T-helper 17 cell (primary cell): ENCODE data around the gene SLC25A21. TPM values are rescaled to one million over a fixed set of nuclear protein-coding genes. Genes with fewer than 3 reads are reported as not detected.
"Not testable (repeated sequence)": the region's sequence is repeated elsewhere in the genome, so short reads cannot be mapped to it uniquely, and the experiment has no call there.

Source experiments
- ATAC-seq: fragments of 150-1000 bp; cut with Tn5 transposase; 2 replicates; pipeline ENCODE4 v1.10.0; 2021; ENCODE audit warnings: mild to moderate bottlenecking, moderate library complexity
- DNase-seq, 3 donors: peaks; one replicate each; pipeline versions ENCODE4 v3.0.0 to v3.0.0-alpha.2; 2020 to 2021
- H3K9me3 ChIP-seq: one replicate; pipeline ENCODE4 v1.7.0; 2013; ENCODE audit warnings: low read length, mild to moderate bottlenecking; ENCODE audit not compliant: control insufficient read depth, poor library complexity, severe bottlenecking
- H3K27ac Mint-ChIP-seq: one replicate; pipeline ENCODE4 v1.8.0; 2022; ENCODE audit warnings: mild to moderate bottlenecking, moderate library complexity, mixed read lengths
- H3K27me3 Mint-ChIP-seq: one replicate; pipeline ENCODE4 v1.8.0; 2022; ENCODE audit warnings: mixed read lengths
- H3K36me3 Mint-ChIP-seq: one replicate; pipeline ENCODE4 v1.8.0; 2022; ENCODE audit warnings: low read depth, mixed read lengths
- H3K4me1 Mint-ChIP-seq: one replicate; pipeline ENCODE4 v1.8.0; 2022; ENCODE audit warnings: mild to moderate bottlenecking, mixed read lengths
- H3K4me3 Mint-ChIP-seq: one replicate; pipeline ENCODE4 v1.8.0; 2022; ENCODE audit warnings: mild to moderate bottlenecking, moderate library complexity, mixed read lengths
- total RNA-seq, 4 donors: library from RNA in 2 of 4; stranded (reverse) in 2 of 4; gene quantifications; one replicate each; pipeline ENCODE4 v1.2.3 and lab custom pipeline; 2022 to 2026

SLC25A21 gene
- total RNA-seq, 2 donors from 2014 or later, result not detected

DNA sequence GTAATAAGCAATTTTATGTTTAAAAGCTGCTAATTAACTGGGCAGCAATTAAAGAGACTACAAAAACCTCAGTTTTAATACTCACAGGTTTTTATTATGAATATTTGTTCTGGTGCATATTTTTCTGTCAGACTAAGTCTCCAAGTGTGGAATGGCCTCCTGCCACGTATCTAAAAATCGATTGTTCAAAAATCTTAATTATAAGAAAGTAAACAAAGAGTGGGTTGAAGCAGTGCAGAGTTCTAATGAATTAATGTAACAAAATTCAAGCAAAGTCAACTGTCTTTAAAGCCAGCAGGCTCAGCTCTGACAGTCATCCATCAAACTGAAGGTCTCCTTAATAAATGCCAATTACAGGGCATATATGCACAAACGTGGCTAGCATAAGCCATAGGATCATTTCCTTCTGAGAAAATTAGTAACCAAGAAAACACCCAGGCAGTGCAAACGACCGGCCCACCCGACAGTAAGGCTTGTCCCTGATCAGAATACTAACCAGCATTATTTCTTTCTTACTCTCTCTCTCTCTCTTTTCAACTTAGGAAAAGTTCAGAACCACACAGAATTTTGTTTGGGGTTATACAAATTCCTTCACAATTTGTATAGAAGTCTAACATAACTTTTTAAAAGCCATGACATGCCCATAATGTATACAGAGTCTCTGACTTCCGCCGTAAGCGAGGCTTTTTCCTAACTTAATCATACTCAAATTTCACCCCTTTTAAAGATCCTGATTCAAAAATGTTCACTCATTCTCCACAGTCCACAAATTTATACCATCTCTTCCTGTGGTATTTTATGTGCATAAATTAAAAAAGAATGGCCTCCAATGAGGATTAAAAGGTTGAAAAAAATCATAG is 83.8 kb downstream of the SLC25A21 start:
- H3K27me3 Mint-ChIP-seq, result no peaks in the 10 kb centered on the region
- no peaks in the 10 kb centered on the region for H3K36me3 Mint-ChIP-seq
- H3K27ac Mint-ChIP-seq, result no peak overlapping the region
- no peak for DNase-seq
- no peak overlapping the region for H3K4me3 Mint-ChIP-seq
- no peaks in the 10 kb centered on the region for H3K4me1 Mint-ChIP-seq
- no peak for ATAC-seq
- no peaks in the 10 kb centered on the region for H3K9me3 ChIP-seq

DNA sequence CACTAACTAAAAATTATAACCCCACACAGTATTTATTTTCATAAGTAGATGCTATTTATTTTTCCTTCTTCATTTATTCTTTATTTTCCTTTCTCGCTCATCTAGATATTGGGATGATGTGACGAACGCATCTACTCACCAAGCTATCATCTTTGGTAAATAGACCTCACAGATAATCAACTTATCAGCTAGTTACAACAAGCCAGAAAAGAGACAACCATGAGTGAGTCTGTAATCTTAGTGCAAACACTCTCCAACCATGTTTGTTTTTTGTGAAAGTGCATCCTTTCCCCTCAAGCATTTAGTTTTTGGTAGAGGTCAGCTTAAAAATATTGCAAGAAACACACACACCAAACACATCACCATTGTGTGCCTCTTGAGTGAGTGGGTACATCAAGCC is 84.9 kb downstream of the SLC25A21 start:
- Mint-ChIP-seq H3K27me3 (no peaks in the 10 kb centered on the region), H3K27ac (no peak overlapping the region), H3K4me3 (no peak overlapping the region), H3K36me3 (no peaks in the 10 kb centered on the region), H3K4me1 (no peaks in the 10 kb centered on the region)
- H3K9me3 ChIP-seq, result no peaks in the 10 kb centered on the region
- ATAC-seq (no peak), DNase-seq (no peak)

DNA sequence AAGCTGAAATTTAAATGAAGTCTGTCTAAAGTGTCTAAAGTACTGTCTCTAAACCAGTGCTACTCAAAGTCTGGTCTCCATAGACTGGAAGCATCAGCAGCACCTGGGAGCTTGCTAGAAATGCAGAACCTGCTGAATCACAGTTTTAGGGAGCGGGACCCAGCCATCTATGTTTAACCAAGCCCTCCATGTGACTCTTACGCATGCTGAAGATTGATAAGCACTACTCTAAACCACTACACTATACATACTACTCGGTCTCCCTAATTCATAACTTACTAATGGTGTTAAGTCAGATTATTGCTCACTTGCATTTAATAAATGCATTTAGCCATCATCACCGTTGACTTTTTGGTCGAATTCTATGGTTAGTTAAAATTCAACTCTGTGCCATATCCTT is 88.8 kb downstream of the SLC25A21 start:
- ATAC-seq (no peak), DNase-seq (no peak)
- no peaks in the 10 kb centered on the region for H3K36me3 Mint-ChIP-seq
- H3K27me3 Mint-ChIP-seq, result no peaks in the 10 kb centered on the region
- H3K9me3 ChIP-seq, result no peaks in the 10 kb centered on the region
- H3K27ac Mint-ChIP-seq, result no peak overlapping the region
- H3K4me1 Mint-ChIP-seq, result no peaks in the 10 kb centered on the region
- no peak overlapping the region for H3K4me3 Mint-ChIP-seq

- Mint-ChIP-seq H3K27ac (no peak overlapping the region), H3K4me1 (no peaks in the 10 kb centered on the region)
- no peak for ATAC-seq
Observed at GRCh38 chr14:37082449-37082848, 90.0 kb downstream of the SLC25A21 start.

GRCh38 chr14:37081856-37082255 is 90.5 kb downstream of the SLC25A21 start:
- no peaks in the 10 kb centered on the region for H3K4me1 Mint-ChIP-seq
- no peaks in the 10 kb centered on the region for H3K9me3 ChIP-seq
- DNase-seq, result no peak
- no peak overlapping the region for H3K4me3 Mint-ChIP-seq
- H3K36me3 Mint-ChIP-seq, result no peaks in the 10 kb centered on the region
- no peaks in the 10 kb centered on the region for H3K27me3 Mint-ChIP-seq
- no peak overlapping the region for H3K27ac Mint-ChIP-seq
- ATAC-seq, result no peak

More at GRCh38 chr14:37082449-37082848, 90.0 kb downstream of the SLC25A21 start:
- no peaks in the 10 kb centered on the region for H3K36me3 Mint-ChIP-seq
- H3K9me3 ChIP-seq, result no peaks in the 10 kb centered on the region
- H3K4me3 Mint-ChIP-seq, result no peak overlapping the region
- no peaks in the 10 kb centered on the region for H3K27me3 Mint-ChIP-seq
- no peak for DNase-seq

GRCh38 chr14:37081218-37081617 is 91.2 kb downstream of the SLC25A21 start:
- H3K9me3 ChIP-seq, result no peaks in the 10 kb centered on the region
- Mint-ChIP-seq H3K4me3 (no peak overlapping the region), H3K36me3 (no peaks in the 10 kb centered on the region), H3K27ac (no peak overlapping the region), H3K27me3 (no peaks in the 10 kb centered on the region), H3K4me1 (no peaks in the 10 kb centered on the region)
- DNase-seq, result no peak
- ATAC-seq, result no peak

- ATAC-seq, result no peak
- H3K9me3 ChIP-seq, result no peaks in the 10 kb centered on the region
- no peaks in the 10 kb centered on the region for H3K4me1 Mint-ChIP-seq
Observed at GRCh38 chr14:37078131-37078530, 94.3 kb downstream of the SLC25A21 start.

DNA sequence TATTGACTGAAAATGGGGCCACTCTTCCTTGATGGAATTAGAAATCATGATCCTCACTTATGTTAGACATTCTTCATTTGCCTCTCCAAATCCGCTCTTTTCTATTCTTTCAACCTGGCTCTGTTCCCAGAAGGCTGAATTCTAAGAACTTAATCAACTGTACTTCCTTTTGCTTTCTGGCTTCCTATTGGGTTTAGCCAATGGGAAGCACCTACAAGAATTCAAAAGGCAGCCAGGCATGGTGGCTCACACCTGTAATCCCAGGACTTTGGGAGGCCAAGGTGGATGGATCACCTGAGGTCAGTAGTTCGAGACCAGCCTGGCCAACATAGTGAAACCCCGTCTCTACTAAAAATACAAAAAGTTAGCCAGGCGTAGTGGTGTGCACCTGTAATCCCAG is 98.1 kb downstream of the SLC25A21 start:
- H3K27me3 Mint-ChIP-seq, H3K9me3 ChIP-seq, H3K4me1 Mint-ChIP-seq: not testable (repeated sequence)

More at GRCh38 chr14:37078131-37078530, 94.3 kb downstream of the SLC25A21 start:
- Mint-ChIP-seq H3K4me3 (no peak overlapping the region), H3K27ac (no peak overlapping the region), H3K27me3 (no peaks in the 10 kb centered on the region), H3K36me3 (no peaks in the 10 kb centered on the region)
- DNase-seq, result no peak

GRCh38 chr14:37063467-37064240 is 108.8 kb downstream of the SLC25A21 start:
- H3K4me1 Mint-ChIP-seq, result no peaks in the 10 kb centered on the region
- no peak overlapping the region for H3K4me3 Mint-ChIP-seq
- H3K27ac Mint-ChIP-seq, result no peak overlapping the region
- DNase-seq, result no peak
- ATAC-seq, result no peak
- H3K27me3 Mint-ChIP-seq, result no peaks in the 10 kb centered on the region
- H3K9me3 ChIP-seq, result no peaks in the 10 kb centered on the region
- H3K36me3 Mint-ChIP-seq, result no peaks in the 10 kb centered on the region

More for the DNA sequence above, 98.1 kb downstream of the SLC25A21 start:
- not testable (repeated sequence) for H3K4me3 Mint-ChIP-seq, DNase-seq, ATAC-seq, H3K36me3 Mint-ChIP-seq, H3K27ac Mint-ChIP-seq

- Mint-ChIP-seq H3K4me3 (no peak overlapping the region), H3K4me1 (no peaks in the 10 kb centered on the region), H3K27ac (no peak overlapping the region), H3K27me3 (no peaks in the 10 kb centered on the region), H3K36me3 (no peaks in the 10 kb centered on the region)
- no peak for DNase-seq
- H3K9me3 ChIP-seq, result no peaks in the 10 kb centered on the region
- ATAC-seq, result no peak
Observed at GRCh38 chr14:37062191-37062803, 110.1 kb downstream of the SLC25A21 start.

- DNase-seq, result no peak
- H3K27ac Mint-ChIP-seq, result no peak overlapping the region
- no peaks in the 10 kb centered on the region for H3K27me3 Mint-ChIP-seq
- no peaks in the 10 kb centered on the region for H3K36me3 Mint-ChIP-seq
- ATAC-seq, result no peak
- H3K4me1 Mint-ChIP-seq, result no peaks in the 10 kb centered on the region
- H3K4me3 Mint-ChIP-seq, result no peak overlapping the region
- H3K9me3 ChIP-seq, result no peaks in the 10 kb centered on the region
Observed at GRCh38 chr14:37061697-37062096, 110.7 kb downstream of the SLC25A21 start.

GRCh38 chr14:37060496-37061260 is 111.7 kb downstream of the SLC25A21 start:
- H3K4me3 Mint-ChIP-seq, result no peak overlapping the region
- H3K27ac Mint-ChIP-seq, result no peak overlapping the region
- no peak for ATAC-seq
- no peaks in the 10 kb centered on the region for H3K27me3 Mint-ChIP-seq
- no peaks in the 10 kb centered on the region for H3K9me3 ChIP-seq
- no peak for DNase-seq
- no peaks in the 10 kb centered on the region for H3K4me1 Mint-ChIP-seq
- no peaks in the 10 kb centered on the region for H3K36me3 Mint-ChIP-seq

GRCh38 chr14:37057776-37058175 is 114.6 kb downstream of the SLC25A21 start:
- H3K36me3 Mint-ChIP-seq, result no peaks in the 10 kb centered on the region
- DNase-seq, result no peak

More at GRCh38 chr14:37057776-37058175, 114.6 kb downstream of the SLC25A21 start:
- no peaks in the 10 kb centered on the region for H3K27me3 Mint-ChIP-seq
- H3K27ac Mint-ChIP-seq, result no peak overlapping the region
- no peaks in the 10 kb centered on the region for H3K9me3 ChIP-seq
- no peak for ATAC-seq
- no peak overlapping the region for H3K4me3 Mint-ChIP-seq
- H3K4me1 Mint-ChIP-seq, result no peaks in the 10 kb centered on the region
